ENCODE results near the gene SRRM5. TPM values are rescaled to one million over a fixed set of nuclear protein-coding genes. Genes with fewer than 3 reads are reported as not detected.

Gene SRRM5
- total RNA-seq, 3 donors from 2014 or later (not counting 1 experiment from before 2014, with no cell fraction given): 0.24 to 0.75 (median 0.50) TPM

DNA sequence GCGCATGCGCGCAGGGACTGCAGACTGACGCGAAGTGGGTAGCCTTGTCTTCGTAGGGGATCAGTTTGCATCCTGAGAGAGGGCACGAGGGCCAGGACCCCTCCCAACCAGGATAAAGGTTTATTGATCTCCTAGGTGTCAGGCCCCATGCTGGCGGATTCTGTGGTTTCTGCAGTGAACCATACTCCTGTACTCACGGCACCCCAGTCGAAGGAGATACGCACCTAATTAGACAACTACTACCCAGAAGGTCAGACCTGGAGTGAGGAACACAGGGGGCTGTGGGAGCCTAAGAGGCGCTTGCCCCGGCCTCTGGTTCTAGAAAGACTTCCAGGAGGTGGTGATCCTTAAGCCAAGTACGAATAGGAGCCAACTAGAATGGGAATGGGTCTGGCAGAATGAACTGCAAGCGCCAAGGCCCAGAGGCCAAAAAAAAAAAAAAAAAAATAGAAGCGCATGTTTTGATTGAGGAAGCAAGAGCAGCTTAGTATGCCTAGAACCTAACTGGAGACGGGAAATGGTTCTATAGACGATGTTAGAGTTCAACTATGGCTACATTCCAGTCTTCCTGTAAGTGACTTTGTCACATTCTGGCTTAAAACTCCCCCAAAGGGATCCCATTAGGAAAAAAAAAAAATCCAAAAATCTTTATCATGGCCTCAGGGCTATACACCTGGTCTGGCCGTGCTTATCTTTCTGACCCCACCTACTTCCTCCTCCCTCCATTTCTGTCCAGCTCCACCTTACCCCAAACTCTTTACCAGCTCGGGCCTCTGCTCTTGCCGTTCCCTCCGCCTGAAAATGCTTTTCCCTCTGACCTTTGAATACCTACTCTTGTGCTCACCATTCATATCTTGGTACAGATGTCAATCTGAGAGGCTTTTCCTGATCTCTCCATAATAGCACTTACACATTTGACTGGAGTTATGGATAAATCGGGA is 8.4 kb downstream of the SRRM5 start:
- no peaks in the 10 kb centered on the region for H3K27me3 ChIP-seq (ENCODE audit: control insufficient read depth, insufficient read depth, low read length)
- H3K27me3 Mint-ChIP-seq (ENCODE audit: low read depth in 2 of 2): no peaks in the 10 kb centered on the region
- intact Hi-C loops (cut with micrococcal nuclease): no loop called here
- no peaks in the 10 kb centered on the region for H3K36me3 ChIP-seq (ENCODE audit: control insufficient read depth, insufficient read depth, low read length)
- no peak for ATAC-seq
- DNase-seq: peak; percentile 67 to 92
- H3K27ac Mint-ChIP-seq: peak overlapping the region; percentile 93 to 96
- no peaks in the 10 kb centered on the region for H3K9me3 Mint-ChIP-seq
- no peaks in the 10 kb centered on the region for H3K36me3 Mint-ChIP-seq
- peak overlapping the region; percentile 100 for H3K4me3 ChIP-seq (ENCODE audit: low read length)
- peaks cover 27 to 53% of the 10 kb centered on the region in 2 donors for H3K4me1 Mint-ChIP-seq
- TF ChIP-seq, protein P1, sequence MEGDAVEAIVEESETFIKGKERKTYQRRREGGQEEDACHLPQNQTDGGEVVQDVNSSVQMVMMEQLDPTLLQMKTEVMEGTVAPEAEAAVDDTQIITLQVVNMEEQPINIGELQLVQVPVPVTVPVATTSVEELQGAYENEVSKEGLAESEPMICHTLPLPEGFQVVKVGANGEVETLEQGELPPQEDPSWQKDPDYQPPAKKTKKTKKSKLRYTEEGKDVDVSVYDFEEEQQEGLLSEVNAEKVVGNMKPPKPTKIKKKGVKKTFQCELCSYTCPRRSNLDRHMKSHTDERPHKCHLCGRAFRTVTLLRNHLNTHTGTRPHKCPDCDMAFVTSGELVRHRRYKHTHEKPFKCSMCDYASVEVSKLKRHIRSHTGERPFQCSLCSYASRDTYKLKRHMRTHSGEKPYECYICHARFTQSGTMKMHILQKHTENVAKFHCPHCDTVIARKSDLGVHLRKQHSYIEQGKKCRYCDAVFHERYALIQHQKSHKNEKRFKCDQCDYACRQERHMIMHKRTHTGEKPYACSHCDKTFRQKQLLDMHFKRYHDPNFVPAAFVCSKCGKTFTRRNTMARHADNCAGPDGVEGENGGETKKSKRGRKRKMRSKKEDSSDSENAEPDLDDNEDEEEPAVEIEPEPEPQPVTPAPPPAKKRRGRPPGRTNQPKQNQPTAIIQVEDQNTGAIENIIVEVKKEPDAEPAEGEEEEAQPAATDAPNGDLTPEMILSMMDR (IDR thresholded peaks at IDR 0.05): no peak
- peaks cover 26% of the 10 kb centered on the region for H3K4me1 ChIP-seq (ENCODE audit: control insufficient read depth, insufficient read depth, low read length)
- peak overlapping the region; percentile 99 for H3K4me3 Mint-ChIP-seq
- WGBS (ENCODE audit: insufficient coverage): 52% methylated on average over 23 of the region's 23 CpGs
- peak overlapping the region; percentile 96 for H3K27ac ChIP-seq (ENCODE audit: low read length)
- H3K9me3 ChIP-seq (ENCODE audit: control insufficient read depth, insufficient read depth, low read length): no peaks in the 10 kb centered on the region

DNA sequence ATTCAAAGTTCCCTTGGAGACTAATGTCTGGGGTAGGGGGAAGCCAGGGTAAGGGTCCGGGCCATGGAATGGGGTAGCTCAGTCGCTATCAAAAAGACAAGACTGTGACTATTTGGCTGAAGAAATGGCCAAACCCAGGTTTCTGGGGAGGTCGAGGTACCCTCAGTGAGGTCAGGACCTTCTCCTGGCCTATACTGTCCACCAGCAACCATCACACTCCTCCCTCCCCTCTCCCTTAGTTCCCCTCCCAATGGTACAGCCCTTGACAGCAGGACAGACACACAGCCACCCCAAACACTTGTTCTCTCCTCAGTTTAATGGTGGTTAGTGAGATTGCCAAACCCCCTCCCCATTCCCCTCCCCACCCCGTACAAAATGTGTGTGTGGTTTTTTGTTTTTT is 10.2 kb downstream of the SRRM5 start:
- Histone ChIP-seq H3K36me3 (ENCODE audit: control insufficient read depth, insufficient read depth, low read length) (no peaks in the 10 kb centered on the region), H3K4me1 (ENCODE audit: control insufficient read depth, insufficient read depth, low read length) (peaks cover 29% of the 10 kb centered on the region), H3K4me3 (ENCODE audit: low read length) (no peak overlapping the region), H3K27ac (ENCODE audit: low read length) (no peak overlapping the region), H3K9me3 (ENCODE audit: control insufficient read depth, insufficient read depth, low read length) (no peaks in the 10 kb centered on the region), H3K27me3 (ENCODE audit: control insufficient read depth, insufficient read depth, low read length) (peaks cover 4% of the 10 kb centered on the region)
- H3K27ac Mint-ChIP-seq: peak overlapping the region in 1 of 2 donors; percentile 46
- DNase-seq (no peak), ATAC-seq (no peak)
- no peaks in the 10 kb centered on the region for H3K36me3 Mint-ChIP-seq
- no peak overlapping the region for H3K4me3 Mint-ChIP-seq
- intact Hi-C loops (cut with micrococcal nuclease): no loop called here
- H3K4me1 Mint-ChIP-seq: peaks cover 22 to 50% of the 10 kb centered on the region in 2 donors
- TF ChIP-seq, protein P1 (IDR thresholded peaks at IDR 0.05): no peak
- no peaks in the 10 kb centered on the region for H3K9me3 Mint-ChIP-seq
- peaks cover 0 to 9% of the 10 kb centered on the region in 2 donors for H3K27me3 Mint-ChIP-seq (ENCODE audit: low read depth in 2 of 2)
- 92% methylated on average over 3 of the region's 4 CpGs for WGBS (ENCODE audit: insufficient coverage)

DNA sequence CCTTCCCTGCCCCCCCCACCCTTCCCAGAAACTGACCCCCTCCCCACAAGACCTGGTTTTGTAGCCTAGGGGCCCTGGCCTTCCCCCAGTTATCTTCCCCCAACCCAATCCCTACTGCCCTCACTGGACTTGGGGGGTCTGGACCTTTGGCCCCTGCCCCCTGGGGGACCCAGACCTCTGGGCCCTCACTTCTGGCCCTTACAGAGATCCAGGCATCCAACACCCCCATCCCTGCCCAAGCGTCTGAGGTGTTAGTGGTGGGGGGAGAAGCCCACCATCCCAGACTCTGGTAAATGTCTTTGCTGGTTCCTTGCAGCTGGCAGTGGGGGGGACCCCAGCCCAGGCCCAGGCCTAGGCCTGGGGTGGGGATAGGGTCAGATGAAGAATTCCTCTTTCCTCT is 11.1 kb downstream of the SRRM5 start:
- DNase-seq (no peak), ATAC-seq (no peak)
- Mint-ChIP-seq H3K4me3 (no peak overlapping the region), H3K27ac (no peak overlapping the region), H3K9me3 (no peaks in the 10 kb centered on the region), H3K27me3 (ENCODE audit: low read depth in 2 of 2) (peaks cover 0 to 16% of the 10 kb centered on the region in 2 donors), H3K4me1 (peaks cover 22 to 54% of the 10 kb centered on the region in 2 donors), H3K36me3 (no peaks in the 10 kb centered on the region)
- Histone ChIP-seq H3K9me3 (ENCODE audit: control insufficient read depth, insufficient read depth, low read length) (no peaks in the 10 kb centered on the region), H3K4me3 (ENCODE audit: low read length) (no peak overlapping the region), H3K4me1 (ENCODE audit: control insufficient read depth, insufficient read depth, low read length) (peaks cover 29% of the 10 kb centered on the region), H3K27ac (ENCODE audit: low read length) (no peak overlapping the region), H3K27me3 (ENCODE audit: control insufficient read depth, insufficient read depth, low read length) (peaks cover 4% of the 10 kb centered on the region), H3K36me3 (ENCODE audit: control insufficient read depth, insufficient read depth, low read length) (no peaks in the 10 kb centered on the region)
- WGBS (ENCODE audit: insufficient coverage): 100% methylated on average over 1 of the region's 1 CpG
- TF ChIP-seq, protein P1 (IDR thresholded peaks at IDR 0.05): no peak
- intact Hi-C loops (cut with micrococcal nuclease): no loop called here
